Smooth muscle cell of trachea (primary cell): ENCODE measurements around the gene PON2. TPM values are rescaled to one million over a fixed set of nuclear protein-coding genes. Genes with fewer than 3 reads are reported as not detected.

Experiments used
- total RNA-seq: library from RNA; depleted of rRNA; stranded (reverse); fragments of >200 nt; gene quantifications from 2 replicates; pipeline ENCODE4 v1.2.1, GENCODE V29; 2014

Gene PON2
- total RNA-seq, result 56.1 and 65.9 TPM in 2 replicates

DNA sequence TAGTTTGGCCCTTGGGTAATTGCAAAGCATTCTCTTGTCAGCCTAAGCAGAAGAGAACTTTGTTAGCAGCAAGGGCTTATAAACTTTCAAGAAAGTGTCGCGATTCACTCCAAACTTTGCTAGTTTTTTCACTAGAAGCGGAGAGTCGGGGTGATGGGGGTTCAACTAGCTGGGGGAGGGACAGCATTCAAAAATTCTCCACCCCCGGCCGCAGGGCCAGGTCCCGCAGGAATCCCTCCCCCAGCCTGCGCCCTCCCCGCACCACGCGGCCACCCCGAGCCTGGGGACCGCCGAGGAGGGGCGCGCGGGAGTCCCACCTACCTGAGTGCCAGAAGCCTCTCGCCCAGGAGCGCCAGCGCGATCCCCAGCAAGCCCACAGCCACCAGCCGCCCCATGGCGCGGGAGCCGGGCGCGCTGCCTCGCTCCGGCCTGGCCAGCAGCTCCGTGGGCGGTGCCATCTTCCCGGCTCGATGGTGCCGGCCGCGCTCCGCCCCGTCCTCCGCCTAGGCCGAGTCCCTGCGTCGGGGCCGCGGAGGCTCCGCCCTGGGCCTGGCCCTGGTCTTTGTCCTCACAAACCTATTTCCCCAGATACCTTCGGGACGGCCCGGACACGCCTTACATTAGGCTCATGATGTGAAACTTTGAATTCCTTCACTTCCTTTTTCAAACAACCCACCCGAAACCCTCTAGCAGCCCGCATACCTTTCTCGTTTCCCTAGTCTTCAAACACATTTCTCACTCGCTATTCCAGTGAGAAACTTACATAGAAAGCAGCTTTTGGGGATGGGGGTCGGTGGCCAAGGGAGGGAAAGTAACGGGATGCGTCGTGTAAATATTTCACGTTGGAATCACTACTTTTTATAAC is at the start of gene PON2:
PON2 (minus strand) TSS at position 472 of the 865 bp plus-strand sequence; CDS start at position 395, 77 bp downstream.

DNA sequence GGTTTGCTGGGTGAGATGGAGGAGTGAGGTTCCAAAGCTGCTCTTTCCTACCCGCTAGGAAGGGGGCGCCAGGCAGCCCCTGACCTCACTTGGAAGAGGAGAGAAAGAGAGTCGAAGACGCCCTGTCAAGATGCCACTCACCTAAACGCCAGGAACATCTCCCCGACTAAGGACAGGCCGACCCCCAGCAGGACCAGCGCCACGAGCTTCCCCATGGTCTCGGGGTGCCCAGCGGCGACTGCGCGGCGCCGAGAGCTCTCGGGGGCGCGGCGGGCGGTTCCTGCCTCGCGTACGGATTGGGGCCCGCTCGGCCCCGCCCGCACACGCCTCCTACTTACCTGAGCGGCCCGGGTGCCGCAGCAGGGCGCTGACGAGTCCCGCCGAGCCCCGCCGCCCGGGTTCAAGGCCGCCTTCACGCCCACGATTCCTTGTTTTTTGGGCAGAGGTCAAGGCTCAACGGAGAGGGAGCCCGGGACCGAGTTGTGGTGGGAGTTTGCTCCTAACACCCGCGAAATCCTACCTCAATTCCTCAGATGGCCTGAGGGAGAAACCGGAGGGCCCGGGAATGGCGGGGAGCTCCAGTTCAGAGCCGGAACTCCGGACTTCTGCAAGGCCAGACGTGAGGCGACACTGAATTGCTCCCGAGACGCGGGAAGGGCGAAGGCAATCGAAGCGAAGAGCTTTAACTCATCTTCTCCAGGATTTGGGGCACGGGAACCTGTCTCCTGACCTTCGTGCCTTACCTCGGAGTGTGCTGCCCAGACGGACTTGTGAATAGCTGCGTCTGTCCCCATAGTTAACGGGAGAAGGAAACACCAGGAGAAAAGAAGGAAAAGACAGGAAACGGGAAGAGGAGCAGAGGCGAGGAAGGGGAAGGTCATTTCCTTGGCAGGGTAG is 38.4 kb downstream of the PON2 start, which contains the start of gene PON3:
PON3 (minus strand) TSS at position 240 of the 897 bp plus-strand sequence; CDS start at position 215, 25 bp downstream.

Other genes starting within 250 kb of the PON2 start
- gene PON1, start 110.5 kb downstream of the PON2 start, total RNA-seq, result not detected in 2 replicates
- gene PON3, start 38.7 kb downstream of the PON2 start, total RNA-seq, result not detected in 2 replicates
- not detected in 2 replicates for gene ASB4, start 50.9 kb upstream of the PON2 start, total RNA-seq
- 0.29 and 0.66 TPM in 2 replicates for gene PDK4, start 161.5 kb upstream of the PON2 start, total RNA-seq